ENCODE results near the gene ROR2. TPM values are rescaled to one million over a fixed set of nuclear protein-coding genes. Genes with fewer than 3 reads are reported as not detected.
"Not testable (repeated sequence)": the region's sequence is repeated elsewhere in the genome, so short reads cannot be mapped to it uniquely, and the experiment has no call there.

ROR2 gene
- polyA plus RNA-seq, 4 donors = 16.6 to 29.1 (median 19.8) TPM

DNA sequence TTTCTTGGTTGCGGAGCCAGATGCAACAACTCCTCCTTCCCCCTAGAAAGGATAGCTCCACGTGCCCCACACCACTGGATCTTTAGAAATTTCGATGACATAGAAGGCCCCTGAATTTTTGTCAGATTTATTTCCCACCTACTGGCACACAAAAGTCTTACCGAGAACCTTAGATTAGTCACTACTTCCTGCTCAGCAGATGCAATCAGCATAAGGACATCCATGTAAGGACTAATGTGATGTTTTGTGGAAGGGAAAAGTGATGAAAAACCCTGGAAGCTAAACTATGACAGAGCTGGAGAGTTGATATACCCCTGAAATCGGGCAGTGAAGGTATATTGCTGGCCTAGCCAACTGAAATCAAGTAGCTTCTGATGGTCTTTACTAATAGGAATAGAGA, 400.9 kb downstream of the ROR2 start:
- DNase-seq (ENCODE audit: low read depth in 4 of 4, low spot score in 3 of 4) = no peak

DNA sequence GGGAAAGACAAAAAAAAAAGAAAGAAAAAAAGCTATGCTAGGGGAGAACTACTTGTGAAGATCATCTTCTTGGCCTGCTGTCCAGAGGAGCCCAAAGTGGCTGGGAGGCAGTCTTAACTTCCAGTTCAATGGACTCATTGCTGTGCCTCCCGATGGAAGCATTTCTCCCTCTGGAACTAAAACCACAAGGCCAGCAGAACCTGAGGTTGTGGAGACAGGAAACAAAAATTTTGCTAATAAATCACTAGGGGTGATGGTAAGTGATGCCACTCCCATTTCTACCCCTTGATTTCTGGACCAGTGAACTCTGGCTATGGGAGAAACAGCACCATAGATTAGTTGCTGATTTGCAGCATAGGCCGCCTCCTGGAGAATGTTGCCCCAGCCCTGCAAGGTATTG, 402.9 kb downstream of the ROR2 start:
- DNase-seq (ENCODE audit: low read depth in 4 of 4, low spot score in 3 of 4) = no peak

DNA sequence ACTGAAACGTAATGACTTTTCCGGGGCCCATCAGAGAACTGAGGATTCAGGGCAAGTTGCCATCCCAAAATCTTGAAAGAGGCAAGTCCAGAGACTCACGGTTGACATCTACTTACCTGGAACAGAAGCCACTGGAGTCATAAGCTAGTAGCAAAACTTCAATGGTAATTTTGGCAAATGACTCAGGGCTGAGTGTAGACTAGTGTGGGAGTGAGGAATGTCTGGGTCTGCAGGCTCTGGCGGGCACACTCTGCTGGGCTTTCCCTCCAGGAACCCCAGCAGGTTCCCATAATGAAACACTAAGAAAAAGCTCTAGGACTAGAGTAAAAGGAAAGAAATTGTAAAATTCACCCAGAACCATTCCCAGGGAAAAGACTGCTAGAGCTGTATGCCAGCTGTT, 403.5 kb downstream of the ROR2 start:
- DNase-seq (ENCODE audit: low read depth in 4 of 4, low spot score in 3 of 4) = no peak

DNA sequence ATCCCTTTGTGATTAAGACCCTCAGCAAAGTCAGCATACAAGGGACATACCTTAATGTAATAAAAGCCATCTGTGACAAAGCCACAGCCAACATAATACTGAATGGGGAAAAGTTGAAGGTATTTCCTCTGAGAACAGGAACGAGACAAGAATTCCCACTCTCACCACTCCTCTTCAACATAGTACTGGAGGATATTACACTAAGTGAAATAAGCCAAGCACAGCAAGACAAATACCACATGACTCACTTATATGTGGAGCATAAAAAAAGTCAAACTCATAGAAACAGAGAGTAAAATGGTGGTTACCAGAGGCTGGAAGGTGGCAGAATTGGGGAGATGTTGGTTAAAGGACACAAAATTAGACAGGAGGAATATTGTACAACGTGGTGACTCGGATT, 408.3 kb downstream of the ROR2 start:
- DNase-seq (ENCODE audit: low read depth in 4 of 4, low spot score in 3 of 4) = no peak

DNA sequence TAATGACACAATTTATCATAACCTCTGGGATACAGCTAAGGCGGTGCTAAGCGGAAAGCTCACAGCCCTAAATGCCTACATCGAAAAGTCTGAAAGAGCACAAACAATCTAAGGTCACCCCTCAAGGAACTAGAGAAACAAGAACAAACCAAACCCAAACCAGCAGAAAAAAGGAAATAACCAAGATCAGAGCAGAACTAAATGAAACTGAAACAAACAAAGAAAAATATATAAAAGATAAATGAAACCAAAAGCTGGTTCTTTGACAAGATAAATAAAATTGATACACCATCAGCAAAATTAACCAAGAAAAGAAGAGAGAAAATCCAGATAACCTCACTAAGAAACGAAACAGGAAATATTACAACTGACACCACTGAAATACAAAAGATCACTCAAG, 409.5 kb downstream of the ROR2 start:
- DNase-seq (ENCODE audit: low read depth in 4 of 4, low spot score in 3 of 4) = not testable (repeated sequence)

DNA sequence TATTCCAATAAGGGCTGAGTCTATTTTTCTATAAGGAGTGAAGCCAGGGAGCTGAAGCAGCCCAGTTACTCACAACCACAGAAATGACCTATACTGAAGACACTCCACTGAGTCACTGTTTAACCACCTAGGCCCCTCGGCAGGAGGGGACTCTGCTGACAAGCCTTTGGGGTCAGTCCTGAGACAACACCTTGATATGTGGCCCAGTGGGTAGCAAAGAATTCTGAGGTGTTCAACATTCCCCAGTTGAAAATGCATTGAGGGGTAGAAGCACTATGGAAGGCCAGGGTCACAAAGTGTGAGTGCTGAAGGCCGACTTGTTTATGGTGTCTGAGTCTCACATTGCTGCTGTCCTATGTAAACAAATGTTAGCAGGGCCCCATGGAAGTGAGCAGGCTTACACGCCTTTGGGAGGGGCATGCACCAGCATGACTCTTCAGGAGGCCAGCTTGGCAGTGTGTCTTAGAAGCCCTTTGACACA, 413.8 kb downstream of the ROR2 start:
- peak in 2 of 4 donors; percentile 12 to 30 for DNase-seq (ENCODE audit: low read depth in 4 of 4, low spot score in 3 of 4)

DNA sequence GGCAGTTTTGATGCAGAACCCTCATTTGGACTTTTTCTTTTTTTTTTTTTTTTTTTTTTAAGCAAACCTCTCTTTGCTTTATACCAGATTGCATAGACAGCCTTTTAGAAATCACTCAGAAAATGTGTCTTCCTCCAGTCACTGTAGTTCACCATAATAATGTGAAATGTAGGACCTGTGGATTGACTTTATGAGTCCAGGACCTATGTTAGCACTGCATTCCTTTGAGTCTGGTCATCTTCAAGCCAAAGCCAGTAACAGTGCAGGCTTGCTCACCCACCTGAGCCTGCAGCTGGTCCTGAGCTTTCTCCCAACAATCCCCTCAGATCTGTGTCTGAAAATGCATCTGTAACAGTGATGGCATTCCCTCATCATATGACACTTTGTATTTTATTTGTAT, 415.7 kb downstream of the ROR2 start:
- DNase-seq (ENCODE audit: low read depth in 4 of 4, low spot score in 3 of 4) = no peak

DNA sequence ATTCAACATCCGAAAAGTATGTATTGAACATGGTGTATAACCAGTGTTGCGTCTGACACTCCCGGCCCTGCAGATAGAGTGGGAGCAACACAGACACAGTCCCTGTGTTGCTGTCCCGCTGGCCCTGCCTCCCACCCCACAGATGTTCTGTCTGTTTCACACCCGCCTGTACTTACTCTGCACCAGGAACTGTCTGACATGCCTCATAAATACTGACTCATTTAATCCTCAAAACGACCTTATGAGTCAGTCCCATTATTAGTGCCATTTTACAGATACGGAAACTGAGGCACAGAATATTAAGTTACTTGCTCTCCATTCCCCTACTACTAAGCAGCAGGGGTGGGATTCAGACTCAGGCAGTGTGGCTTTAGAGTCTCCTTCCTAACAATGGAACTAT, 416.6 kb downstream of the ROR2 start:
- DNase-seq (ENCODE audit: low read depth in 4 of 4, low spot score in 3 of 4) = no peak

DNA sequence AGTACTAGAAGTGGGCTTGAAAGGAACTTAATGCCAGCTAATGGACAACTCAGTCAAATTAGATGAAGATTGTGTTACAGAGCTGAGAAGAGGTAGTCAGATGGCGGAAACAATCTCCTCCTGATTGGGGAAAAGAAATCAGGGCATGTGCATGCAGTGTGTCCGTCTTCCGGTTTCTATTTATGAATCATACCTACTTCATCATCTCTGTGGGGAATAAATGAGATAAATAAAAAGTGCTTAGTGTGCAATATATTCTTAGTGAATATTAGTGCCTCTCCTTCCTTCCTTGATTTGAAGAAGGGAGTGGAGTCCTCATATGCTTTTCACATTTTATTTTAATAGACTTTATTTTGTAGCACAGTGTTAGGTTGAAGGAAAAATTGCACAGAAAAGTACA, 417.7 kb downstream of the ROR2 start:
- DNase-seq (ENCODE audit: low read depth in 4 of 4, low spot score in 3 of 4) = no peak

DNA sequence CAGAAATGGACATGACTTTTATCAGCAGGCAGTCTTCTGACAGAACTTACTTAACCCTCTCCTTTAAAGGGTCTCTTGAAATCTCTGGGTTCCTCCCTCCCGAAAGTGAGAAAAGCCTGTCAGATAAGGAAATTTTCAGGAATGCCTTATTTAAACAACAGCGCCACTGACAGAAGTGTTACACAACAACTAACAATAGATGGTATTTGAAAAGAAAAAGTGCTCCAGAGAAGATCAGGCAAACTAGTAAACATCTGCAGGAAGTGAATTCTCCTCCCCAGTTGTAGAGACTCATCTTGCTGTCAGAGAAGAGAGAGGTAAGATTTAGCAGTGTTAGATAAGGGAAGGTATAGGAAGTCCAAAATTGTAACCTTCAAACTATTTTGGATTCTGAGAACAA, 419.2 kb downstream of the ROR2 start:
- no peak for DNase-seq (ENCODE audit: low read depth in 4 of 4, low spot score in 3 of 4)

DNA sequence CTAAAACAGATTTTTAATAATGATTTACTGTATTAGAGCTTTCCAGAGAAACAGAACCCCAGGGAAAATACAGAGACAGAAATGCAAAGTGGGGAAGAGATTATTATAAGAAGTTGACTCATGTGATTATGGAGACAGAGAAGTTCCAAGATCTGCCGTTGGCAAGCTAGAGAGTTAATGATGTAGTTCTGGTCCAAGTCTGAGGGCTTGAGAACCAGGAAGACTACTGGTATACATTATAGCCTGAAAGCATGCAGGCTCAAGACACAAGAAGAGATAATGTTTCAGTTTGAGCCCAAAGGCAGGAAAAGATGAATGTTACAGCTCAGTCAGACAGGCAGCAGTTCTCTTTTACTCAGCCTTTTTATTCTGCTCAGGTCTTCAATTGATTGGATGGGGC, 427.5 kb downstream of the ROR2 start:
- no peak for DNase-seq (ENCODE audit: low read depth in 4 of 4, low spot score in 3 of 4)

DNA sequence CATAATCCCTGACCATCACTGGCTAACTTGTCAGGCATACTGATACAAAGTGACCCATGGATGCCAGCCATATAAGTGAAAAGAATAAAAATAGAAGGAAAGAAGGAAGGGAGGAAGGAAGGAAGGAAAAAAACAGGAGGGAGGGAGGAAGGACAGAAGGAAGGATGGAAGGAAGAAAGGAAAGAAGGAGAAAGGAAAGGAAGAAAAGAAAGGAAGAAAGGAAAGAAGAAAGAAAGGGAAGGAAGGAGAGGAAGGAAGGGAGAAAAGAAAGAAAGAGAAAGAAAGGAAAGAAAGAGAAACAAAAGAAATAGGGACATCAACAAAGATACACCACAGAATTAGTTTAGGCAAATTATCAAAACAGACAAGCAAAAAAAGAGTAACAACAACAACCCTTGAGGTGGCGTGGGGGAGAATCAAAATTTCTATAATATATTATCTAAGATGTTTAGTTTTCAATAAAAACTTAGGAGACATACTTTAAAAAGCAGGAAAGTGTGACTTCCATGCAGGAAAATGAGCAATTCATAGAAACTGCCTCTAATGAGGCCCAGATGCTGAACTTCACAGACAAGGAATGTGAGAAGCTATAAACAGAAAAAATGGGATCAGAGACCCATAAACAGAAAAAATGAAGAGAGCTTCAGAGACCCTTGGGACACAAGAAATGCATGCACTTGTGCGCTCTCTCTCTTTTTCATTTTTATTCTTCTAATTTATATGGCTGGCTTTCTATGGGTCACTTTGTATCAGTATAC, 430.3 kb downstream of the ROR2 start:
- no peak for DNase-seq (ENCODE audit: low read depth in 4 of 4, low spot score in 3 of 4)

DNA sequence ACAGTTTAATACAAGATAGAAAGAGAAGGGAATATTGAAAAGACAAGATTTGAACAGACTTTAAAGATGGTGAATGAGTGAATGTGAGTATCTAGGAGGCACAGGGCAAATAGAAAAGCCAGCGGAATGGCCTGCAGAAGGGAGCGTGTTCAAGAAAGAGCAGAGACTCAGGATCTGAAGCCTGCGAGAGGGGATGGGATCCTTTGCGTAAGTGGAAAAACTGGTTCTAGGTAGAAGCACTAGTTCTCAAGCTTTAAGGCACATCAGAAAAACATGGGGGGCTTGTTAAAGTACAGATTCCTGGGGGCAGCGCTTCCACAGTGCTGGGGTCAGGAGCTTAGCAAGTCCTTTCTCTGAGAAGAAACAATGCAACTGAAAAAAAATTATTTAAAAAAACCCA, 431.6 kb downstream of the ROR2 start:
- DNase-seq (ENCODE audit: low read depth in 4 of 4, low spot score in 3 of 4) = no peak

DNA sequence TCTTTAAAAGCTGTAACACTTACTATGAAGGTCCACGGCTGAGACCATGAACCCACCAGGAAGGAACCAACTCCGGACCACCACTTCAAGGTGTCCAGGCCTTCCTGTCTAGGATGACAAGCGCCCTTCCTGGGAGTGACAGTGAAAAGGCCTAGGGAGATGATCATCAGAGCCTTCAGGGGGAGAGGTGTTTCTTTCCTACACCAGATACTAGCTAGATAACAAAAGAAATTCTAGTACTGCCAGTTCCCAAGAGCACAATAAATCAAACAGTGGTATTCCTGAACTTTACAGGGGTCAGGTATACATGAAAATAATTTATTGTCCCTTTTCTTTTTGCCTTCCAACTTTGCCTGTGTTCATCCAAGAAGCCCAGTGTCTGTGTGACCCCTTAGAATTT, 432.2 kb downstream of the ROR2 start:
- no peak for DNase-seq (ENCODE audit: low read depth in 4 of 4, low spot score in 3 of 4)

DNA sequence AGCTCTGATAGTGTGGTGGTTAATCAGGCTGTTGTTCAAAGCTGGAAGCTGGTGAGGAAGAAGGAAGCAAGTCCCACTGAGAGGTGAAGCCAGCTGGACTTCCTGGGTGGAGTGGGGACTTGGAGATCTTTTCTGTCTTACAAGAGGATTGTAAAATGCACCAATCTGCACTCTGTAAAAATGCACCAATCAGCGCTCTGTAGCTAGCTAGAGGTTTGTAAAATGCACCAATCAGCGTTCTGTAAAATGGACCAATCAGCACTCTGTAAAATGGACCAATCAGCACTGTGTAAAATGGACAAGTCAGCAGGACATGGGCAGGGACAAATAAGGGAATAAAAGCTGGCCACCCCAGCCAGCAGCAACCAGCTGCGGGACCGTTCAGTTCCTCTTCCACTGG, 432.7 kb downstream of the ROR2 start:
- not testable (repeated sequence) for DNase-seq (ENCODE audit: low read depth in 4 of 4, low spot score in 3 of 4)

DNA sequence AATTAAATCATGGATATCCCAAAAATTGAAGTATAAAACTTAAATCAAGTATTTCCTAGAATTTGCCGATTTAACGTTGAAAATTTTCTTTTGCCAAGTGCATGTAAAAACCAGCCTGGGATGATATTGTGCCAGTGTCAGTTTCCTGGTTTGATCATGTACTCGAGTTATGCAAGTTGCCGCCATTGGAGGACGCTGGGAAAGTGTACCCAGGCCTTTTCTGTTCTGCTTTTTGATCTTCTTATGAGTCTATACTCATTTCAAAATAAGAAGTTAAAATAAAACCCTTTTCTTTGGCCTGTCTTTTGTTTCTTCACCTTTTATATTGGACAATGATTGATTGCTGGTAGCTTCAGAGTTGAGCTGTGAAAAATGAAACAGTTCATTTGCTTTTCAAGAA, 433.3 kb downstream of the ROR2 start:
- DNase-seq (ENCODE audit: low read depth in 4 of 4, low spot score in 3 of 4) = no peak

DNA sequence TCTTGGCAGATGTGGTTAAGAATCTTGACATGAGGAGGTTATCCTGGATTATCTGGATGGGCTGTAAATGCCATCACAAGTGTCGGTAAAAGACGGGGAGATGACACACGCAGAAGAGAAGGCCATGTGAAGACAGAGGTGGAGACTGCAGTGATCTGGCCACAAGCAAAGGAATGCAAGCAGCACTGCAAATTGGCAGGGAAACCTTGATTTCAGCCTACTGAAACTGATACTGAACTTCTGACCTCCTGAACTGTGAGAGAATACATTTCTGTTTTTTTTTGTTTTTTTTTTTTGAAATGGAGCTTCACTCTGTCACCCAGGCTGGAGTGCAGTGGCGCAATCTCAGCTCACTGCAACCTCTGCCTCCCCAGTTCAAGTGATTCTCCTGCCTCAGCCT, 433.9 kb downstream of the ROR2 start:
- DNase-seq (ENCODE audit: low read depth in 4 of 4, low spot score in 3 of 4) = no peak

DNA sequence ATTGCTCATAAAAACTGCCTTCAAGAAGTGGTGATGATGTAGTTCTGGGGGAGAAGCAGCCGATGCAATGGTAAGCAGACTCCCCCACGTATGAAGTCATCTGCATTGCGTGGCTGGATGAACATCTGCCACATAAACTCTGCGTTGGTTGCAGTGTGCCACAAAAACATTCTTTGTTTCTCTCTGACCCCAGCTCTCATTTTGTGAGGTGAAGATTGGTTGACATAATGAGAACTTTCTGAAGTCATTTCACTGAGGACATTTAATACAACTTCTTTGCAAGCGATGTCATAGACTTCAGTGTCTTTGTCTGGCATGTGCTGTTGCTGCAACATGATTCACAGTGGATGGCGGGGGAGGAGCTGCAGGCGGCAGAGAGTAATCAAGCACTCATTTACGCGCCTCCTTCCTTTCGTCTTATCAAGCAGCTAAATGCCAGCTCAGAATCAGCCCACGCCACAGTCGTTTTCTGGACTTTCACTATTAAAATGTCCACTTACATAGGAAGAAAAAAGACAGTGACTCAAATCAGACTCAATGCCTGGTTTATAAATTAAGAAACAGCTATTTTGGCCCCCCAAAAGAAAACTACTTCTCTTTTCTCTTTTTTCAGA, 434.8 kb downstream of the ROR2 start:
- peak; percentile 51 to 65 (median 54) for DNase-seq (ENCODE audit: low read depth in 4 of 4, low spot score in 3 of 4)
